GM21367 (cell line): ENCODE results near the gene TEN1.
"Not testable (repeated sequence)": the region's sequence is repeated elsewhere in the genome, so short reads cannot be mapped to it uniquely, and the experiment has no call there.

Experiments used
- ATAC-seq: cut with Tn5 transposase; IDR thresholded peaks from one replicate; pipeline ENCODE4 v1.9.1; 2021; ENCODE audit not compliant: unreplicated experiment

Gene TEN1

DNA sequence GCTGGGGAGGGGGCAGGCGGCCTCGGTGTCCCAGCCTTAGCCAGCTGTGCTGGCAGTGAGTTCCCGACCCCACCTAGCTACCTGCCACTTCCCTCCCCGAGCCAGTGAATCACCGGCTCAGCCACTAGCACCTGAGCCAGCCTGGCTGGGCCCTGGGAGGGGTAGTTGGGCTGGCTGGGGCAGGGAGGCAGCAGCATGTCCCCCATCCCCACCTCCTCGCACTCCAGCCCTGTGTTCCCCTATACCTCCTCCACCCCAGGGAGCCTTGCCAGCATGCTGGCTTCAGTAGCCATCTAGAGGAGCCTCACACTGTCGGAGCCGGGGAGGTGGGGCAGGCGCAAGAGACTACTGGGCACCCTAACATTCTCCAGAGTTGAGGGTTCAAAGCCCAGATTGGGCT, 45.3 kb downstream of the TEN1 start:
- no peak for ATAC-seq

DNA sequence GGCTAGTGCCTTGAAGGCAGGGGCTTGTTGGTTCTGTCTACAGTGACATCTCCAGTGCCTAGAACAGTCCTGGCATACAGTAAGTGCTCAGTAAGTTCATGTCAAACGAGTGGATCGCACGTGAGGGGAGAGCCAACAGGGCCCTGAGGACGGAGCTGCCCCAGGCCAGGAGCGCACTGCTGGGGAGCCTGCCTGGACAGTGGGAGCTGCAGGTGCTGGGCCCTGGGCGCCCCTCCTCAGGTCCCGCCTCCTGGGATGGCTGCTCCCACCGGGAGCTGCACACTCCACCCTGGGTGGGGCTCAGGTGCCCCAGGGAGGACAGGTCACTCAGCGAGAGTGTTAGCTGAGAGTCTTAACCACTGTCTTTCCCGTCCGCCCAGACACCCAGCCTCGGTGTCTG, 46.3 kb downstream of the TEN1 start:
- no peak for ATAC-seq

DNA sequence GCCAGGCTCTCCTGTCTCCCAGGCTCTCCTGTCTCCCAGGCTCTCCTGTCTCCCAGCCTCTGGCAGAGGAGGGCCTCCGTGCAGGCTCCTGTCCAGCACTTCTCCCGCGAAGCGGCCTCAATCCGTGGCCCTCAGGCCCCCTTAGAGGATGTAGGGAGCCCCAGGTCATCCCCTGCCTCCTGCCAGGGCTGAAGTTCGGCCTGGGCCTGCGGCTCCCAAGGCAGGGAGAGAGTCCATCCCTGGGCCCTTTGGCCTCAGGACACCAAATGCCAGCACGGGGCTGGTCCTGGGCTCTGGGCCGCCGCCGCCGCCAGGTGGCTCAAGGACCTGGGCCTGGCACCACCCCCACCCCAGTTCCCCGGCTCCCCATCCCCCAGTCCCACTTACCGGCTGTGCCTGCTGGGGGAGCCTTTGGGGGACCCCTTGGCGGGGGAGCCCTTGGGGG, 47.7 kb downstream of the TEN1 start:
- no peak for ATAC-seq

DNA sequence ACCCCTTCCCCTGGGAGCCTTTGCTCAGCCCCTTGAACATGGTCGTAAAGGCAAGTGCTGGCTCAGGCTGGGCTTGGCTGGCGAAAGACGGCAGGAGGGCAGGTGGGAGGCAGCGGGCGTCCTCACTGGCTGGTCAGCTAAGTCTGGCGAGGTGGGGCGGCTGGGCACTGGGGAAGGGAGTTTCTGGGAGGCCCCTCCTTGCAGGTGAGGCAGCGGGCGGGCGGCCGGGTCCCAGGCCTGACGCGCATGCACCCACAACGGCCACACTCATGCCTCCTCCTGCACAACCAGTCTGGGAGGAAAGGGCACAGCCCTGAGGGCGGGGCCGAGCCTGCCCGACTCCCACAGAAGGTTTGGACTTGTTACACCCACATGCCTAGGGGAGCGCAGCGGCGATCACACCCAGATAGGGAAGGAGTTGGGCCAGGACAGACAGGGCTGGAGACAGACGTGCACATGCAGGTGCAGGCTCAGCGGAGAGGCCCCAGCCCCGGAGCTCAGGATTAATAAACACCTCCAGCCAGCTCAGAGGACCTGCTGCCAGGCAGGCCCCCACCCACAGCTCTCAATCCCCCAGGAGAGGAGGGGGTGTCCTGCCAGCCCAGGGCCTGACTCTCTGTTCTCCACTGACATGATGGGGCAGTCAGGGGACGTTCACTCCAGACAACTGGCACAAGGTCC, 48.3 kb downstream of the TEN1 start, which contains the start of gene EVPL:
TSS of gene EVPL (minus strand) at position 148 of the 681 bp plus-strand sequence. CDS start at position 40, 108 bp downstream.
- ATAC-seq, result no peak

DNA sequence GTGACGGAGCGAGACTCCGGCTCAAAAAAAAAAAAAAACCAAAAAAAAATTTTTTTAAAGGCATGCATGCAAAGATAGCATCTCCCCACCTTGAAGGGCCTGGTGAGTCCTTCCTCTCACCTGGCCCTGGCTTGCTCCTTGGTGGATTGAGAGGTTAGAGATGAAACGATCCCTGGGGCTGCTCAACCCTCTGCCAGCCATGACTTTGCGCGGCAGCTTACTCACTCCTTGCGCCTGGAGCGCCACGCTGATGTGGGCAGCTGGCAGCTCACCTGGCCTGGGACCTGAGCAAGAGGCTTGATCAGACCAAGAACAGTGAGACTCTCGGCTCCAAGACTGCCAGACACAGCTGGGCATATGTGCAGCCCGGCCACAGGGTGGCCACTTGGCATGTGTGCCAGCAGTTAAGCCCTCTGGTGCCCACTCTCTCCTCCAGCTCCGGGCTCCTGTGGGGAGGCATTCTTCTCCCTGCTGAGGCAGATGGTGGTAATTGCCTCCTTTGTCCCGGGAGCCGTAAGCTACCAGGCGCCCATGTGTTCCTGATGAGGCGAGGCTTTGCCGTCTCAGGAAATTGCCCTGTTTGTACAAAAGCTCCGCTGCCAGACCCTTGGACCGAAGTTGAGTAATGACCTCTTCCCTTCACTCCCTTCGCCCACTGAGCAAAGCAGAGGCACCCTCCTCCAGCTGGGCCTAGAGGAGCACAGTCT, 53.2 kb downstream of the TEN1 start:
- ATAC-seq, result no peak

DNA sequence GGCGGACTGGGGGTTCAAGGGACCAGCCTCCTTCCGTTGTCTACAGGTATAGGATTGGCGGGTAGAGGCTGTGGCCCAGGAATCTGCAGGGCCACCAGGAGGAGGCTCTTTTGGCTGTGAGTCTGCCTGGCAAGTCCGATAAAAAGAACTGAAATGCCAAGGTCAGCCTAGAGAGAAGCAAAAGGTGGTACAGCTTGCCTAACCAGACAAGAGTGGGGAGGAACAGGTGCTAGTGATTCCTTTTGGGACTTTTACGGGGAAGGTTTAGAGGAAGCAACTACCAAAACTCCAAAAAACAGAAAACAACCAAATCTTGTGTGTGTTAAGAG, 53.7 kb downstream of the TEN1 start:
- no peak for ATAC-seq

DNA sequence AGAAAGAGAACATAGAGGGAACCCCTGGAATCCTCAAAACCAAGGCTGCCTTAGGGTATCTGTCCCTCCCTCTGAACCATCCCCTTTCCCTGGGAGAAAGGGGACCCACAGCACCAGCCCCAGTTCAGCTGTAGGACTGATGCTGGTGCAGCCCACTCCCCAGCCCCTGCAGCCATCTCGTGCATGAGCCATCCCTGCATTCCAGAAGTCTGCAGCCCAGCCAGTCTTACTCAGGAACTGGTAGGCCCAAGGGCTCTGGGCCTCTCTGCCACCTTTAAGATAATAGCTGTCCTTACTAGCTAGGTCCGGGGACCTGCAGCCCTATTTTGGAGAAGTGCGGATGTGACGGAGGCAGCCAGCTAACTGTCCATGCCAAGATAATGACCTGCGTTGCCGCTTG, 54.1 kb downstream of the TEN1 start:
- ATAC-seq, result no peak

DNA sequence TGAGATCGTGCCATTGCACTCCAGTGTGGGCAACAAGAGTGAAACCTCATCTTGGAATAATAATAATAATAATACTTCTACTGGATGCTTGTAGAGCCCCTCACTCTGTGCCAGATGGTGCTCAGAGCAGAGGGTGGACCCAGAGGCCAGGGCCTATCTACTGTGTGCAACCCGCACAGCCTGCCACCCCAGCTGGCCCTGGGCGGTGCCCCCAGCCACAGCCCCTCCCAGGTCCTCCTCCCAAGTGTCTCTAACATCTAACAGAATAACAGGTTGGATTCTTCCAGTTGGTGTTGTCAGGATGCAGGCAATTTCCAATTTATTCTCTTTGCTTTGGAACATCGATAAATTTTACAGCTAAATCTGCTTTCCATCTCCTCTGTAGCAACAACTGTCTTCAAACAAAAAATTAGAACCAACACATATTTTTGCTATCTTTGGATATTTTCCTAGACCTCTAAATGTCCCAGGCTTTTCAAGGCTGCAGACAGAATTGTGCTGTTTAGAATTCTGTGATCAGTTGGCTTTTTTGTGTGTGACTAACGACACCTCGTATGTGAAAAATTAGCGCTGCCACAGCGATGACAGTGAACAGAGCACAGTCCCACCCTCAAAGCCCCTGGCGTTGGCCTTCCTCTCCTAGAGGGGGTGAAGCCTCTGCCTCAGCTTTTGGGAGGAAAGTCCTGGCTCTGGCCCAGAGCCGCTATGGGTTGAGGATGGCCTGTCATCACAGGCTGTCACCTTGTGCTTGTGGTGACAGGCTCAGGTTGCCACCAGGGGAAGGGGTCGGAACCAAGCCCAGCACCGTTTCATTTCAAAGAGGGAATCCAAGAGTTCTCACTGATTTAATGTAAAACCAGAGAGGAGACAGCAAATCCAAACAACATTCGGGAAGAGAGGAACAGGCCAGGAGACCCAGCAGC, 55.6 kb downstream of the TEN1 start:
- no peak for ATAC-seq

DNA sequence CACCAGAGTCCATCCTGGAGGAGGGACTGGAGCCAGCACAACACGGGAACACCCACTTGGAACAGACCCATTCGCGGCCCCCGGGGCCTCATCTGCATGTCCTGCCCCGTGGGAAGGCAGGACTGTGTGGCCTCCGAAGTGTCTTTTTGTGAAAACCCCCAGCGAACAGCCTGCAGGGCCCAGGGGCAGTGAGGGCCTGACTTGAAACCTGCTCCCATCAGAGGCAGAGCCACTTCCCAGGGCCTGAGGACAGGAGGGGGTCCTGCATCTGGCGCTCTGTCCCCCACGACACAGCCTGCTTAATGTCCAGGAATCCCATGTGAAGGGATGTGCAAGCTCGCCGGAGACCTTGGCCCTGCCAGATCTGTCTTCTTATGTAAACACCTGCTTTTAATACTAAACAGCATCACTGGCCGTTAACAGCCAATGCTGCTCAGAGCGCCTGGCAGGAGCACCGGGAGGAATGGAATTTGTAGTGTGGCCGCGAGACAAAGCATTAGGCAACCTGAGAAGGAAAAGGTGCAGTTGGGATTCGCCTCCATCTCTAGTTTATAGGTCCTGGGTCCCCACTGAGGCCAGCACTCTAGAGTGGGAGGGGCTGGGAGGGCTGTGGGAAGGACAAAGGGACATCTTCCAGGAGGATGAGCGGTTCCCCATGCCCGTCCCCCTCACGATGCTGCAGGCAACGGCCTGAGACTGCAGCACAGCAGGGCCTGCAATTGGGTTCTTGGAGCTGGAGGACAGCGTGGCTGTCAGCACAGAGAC, 57.6 kb downstream of the TEN1 start:
- no peak for ATAC-seq

DNA sequence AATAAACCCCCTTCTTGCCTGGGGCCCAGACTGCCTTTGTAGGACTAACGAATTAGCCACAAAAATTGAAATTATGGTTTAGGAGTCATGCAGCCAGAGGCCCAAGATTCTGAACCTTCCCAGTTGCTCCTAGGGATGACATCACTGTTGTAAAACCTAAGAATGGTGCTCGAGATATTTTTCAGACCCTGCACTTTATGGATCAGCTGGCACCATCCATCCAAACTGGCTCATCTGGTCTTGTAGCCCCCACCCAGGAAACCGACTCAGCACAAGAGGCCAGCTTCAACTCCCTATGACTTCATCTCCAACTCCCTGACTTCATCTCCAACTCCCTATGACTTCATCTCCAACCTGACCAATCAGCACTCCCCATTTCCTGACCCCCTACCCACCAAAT, 59.0 kb downstream of the TEN1 start:
- ATAC-seq, result no peak

DNA sequence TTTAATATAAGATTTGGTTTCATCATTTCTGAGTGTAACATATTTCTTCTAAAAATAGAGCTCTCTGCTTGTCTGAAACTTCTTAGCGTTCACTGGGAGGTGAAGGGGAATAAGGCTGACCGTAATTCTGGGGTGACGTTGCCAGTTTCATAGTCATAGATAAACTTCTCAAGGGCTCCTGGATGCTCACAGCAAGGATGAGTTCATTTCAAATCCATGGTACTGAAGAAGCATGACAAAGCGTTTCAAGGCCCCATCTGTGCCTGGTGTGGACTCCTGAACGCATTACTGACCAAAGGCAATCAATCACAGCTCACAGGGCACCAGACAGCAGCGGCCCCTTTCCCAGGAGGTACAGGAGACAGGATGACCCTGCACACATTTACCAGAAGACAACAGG, 60.1 kb downstream of the TEN1 start:
- no peak for ATAC-seq

DNA sequence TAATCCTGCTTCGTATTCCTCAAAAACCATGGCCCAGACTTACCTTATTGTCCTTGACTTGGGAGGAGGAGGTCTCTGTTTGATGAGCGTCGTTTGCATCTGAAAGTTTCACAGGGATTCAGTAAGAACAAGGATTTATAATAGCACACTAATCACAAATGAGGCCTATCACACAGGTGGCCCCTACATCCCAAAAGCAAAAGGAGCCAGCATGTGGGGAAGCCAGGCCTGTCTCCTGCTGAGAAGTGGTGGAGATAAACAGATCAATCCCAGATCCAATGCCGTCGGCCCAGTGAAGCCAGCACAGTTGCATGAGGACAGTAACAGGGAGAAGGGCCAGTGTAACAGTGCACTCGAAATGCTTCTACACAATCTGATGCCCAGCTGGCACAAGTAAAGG, 61.3 kb downstream of the TEN1 start:
- no peak for ATAC-seq

DNA sequence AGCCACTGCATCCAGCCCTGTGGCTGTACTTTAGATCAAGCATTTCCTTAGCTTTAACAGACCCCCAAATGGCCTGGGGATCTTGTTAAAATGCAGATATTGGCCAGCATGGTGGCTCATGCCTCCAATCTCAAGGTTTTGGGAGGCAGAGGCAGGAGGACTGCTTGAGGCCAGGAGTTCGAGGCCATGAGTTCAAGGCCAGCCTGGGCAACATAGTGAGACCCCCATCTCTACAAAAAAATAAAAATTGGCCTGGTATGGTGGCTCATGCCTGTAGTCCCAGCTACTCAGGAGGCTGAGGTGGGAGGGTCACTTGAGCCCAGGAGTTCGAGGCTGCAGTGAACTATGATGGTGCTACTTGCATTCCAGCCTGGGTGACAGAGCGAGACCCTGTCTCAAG, 63.8 kb downstream of the TEN1 start:
- not testable (repeated sequence) for ATAC-seq

DNA sequence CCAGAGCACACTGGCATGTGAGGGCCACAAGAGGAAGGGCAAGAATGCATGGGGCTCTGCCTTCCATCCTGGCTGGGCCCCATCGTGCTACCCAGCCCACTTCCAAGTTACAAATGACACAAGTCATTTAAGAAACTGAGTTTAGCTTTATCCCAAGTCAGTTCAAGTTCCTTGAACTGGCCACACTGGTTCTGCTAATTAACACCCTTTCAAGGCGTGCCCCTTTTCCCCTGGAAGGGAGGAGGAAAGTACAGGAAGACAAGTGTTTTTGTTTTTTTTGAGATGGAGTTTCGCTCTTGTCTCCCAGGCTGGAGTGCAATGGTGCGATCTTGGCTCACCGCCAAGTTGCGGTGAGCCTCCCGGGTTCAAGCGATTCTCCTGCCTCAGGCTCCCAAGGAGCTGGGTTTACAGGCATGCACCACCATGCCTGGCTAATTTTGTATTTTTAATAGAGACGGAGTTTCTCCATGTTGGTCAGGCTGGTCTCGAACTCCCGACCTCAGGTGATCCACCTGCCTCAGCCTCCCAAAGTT, 65.5 kb downstream of the TEN1 start:
- not testable (repeated sequence) for ATAC-seq

DNA sequence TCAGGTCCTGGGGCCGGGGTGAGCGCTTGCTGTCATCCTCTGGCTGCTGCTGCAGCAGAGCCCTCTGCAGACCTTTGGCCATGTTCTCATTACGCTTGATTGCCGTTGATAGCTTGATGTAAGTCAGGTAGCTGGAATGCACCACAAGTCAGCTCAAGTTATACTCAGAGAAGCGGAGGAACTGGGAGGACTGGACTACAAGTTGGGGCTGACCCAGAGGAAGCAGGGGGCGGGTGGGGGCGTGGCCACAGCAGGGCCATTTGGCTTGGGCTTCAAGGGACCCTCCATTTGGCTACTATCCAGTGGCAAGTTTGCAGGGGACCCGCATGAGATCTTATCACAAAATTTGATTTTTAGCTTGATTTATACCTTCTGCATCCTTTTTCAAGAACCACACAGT, 67.0 kb downstream of the TEN1 start:
- ATAC-seq, result no peak

DNA sequence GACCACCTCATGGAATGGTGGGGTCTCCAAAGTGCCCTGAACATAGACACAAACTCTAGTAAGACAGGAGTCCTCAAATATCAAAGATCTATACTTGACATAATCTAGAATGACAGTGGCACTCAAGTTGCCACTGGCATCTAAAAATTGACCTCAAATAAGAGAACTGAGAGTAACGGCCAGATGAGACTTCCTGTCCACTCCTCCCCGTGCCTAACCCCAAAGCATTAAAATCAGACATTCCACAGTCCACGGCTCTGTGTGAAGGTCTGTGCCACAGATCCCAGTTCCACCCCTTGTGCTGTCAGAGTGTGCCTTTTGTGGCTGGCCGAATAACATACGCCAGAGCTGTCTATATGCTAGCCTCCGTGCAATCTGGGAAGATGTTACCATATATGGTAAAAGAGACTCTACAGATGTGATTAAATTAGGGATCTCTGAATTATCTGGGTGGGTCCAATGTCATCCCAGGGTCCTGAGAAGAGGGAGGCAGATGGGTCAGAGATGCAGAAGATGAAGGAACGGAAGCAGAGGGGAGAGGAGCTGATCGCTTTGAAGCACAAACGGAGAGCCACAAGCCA, 69.1 kb downstream of the TEN1 start:
- ATAC-seq, result no peak

DNA sequence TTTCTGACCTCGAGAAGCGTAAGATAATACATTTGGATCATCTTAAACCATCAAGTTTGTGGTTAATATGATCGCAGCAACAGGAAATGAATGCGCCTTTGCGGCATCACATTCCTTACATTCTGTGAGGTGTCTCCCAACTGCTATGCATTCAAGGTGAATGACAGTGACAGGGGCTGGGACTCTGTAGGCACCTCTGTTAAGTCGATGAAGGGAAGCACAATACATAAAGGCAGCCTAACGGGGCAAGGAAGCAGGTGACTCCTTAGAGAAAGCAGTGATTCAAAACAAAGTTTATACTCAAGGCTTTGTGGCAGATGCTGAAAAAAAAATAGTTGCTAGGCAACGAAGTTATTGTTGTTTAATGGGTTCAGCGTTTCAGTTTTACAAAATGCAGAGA, 69.7 kb downstream of the TEN1 start:
- ATAC-seq, result no peak

DNA sequence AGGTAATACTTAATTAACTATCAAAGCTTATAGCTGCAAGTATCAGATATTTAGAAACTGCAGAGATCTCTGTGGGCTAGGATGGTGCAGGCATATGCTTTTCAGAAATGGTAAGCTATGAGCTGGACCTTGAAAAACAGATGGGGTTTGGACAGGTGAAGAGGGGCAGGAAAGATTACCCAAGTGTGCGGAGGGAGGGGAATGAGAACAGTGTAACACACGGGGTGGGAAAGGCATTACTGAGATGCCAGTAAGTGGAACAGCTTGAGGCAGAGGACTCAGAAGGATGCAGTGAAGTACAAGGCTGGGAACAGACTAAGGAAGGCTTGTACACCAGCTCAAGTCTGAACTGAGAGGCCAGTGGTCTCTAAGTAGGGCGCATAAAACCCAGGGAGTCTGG, 70.2 kb downstream of the TEN1 start:
- no peak for ATAC-seq

DNA sequence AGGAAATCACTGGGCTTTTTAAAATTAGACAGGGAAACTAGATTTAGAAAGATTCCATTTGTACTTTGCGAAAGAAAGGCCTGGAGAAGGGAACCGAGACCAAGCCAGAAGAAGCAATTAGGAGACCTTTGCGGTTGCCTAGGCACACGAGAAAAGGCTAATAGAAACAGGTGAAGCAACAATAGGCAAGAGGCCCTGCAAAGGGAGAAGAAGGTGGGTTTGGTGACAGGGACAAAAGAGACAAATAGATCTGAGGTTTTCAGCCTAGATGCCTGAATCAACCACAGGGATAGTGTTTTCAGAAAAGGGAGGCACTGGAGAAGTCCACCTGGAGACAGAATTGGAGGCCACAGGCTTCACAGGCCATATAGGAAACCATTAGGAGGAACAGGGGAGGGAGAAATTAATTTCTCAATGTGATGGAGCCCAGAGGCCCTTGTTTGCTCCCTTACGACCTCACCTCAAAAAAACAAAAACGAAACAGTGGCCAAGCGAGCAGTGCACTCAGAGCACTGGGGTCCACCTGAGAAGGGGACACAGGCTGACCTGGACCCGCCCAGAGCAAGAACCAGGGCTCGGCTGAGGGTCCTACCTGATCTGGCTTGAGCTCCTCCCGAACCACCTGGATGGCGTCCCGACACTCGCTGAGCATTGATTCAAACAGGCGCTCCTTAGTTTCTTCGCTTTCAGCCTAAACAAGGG, 70.9 kb downstream of the TEN1 start:
- no peak for ATAC-seq
